Stimulated activated effector memory CD8-positive, alpha-beta T cell treated with anti-CD3 and anti-CD28 coated beads, Interleukin-12 subunit alpha, Interleukin-12 subunit beta, amount 100 ng/mL, for 72 hours (primary cell): ENCODE measurements around the gene TP53BP1.

Experiments
- ATAC-seq: fragments of 150-1000 bp; cut with Tn5 transposase; 2 replicates; pipeline ENCODE4 v1.10.0; 2021
- DNase-seq, 2 donors: peaks; one replicate each; pipeline ENCODE4 v3.0.0; 2021 to 2022; ENCODE audit warnings: low spot score in 2 of 2
- H3K27ac Mint-ChIP-seq: one replicate; pipeline ENCODE4 v1.8.0; 2022; ENCODE audit warnings: mild to moderate bottlenecking, mixed read lengths
- H3K36me3 Mint-ChIP-seq: one replicate; pipeline ENCODE4 v1.8.0; 2022; ENCODE audit warnings: mild to moderate bottlenecking, mixed read lengths
- H3K4me1 Mint-ChIP-seq: one replicate; pipeline ENCODE4 v1.8.0; 2022; ENCODE audit warnings: mixed read lengths
- H3K4me3 Mint-ChIP-seq: one replicate; pipeline ENCODE4 v1.8.0; 2022; ENCODE audit warnings: mild to moderate bottlenecking, mixed read lengths
- H3K9me3 Mint-ChIP-seq: one replicate; pipeline ENCODE4 v1.8.0; 2022; ENCODE audit warnings: mixed read lengths

TP53BP1 gene

GRCh38 chr15:43483297-43484128, 9.4 kb downstream of the TP53BP1 start:
- Mint-ChIP-seq H3K27ac (no peak overlapping the region), H3K36me3 (peaks cover 75% of the 10 kb centered on the region), H3K4me1 (peaks cover 9% of the 10 kb centered on the region), H3K9me3 (no peaks in the 10 kb centered on the region), H3K4me3 (no peak overlapping the region)
- no peak for ATAC-seq
- no peak for DNase-seq

GRCh38 chr15:43473885-43474284, 19.1 kb downstream of the TP53BP1 start:
- Mint-ChIP-seq H3K4me1 (peaks cover 15% of the 10 kb centered on the region), H3K4me3 (no peak overlapping the region), H3K27ac (no peak overlapping the region), H3K36me3 (peaks cover 87% of the 10 kb centered on the region), H3K9me3 (no peaks in the 10 kb centered on the region)
- peak in 1 of 2 donors; percentile 40 for DNase-seq
- ATAC-seq, result no peak

- Mint-ChIP-seq H3K4me1 (peaks cover 15% of the 10 kb centered on the region), H3K36me3 (peaks cover 87% of the 10 kb centered on the region), H3K27ac (no peak overlapping the region), H3K4me3 (no peak overlapping the region), H3K9me3 (no peaks in the 10 kb centered on the region)
- no peak for DNase-seq
- ATAC-seq, result no peak
Measured at GRCh38 chr15:43471975-43472374, 21.0 kb downstream of the TP53BP1 start.

- peaks cover 84% of the 10 kb centered on the region for H3K36me3 Mint-ChIP-seq
- DNase-seq (no peak), ATAC-seq (peak; percentile 96)
- no peak overlapping the region for H3K4me3 Mint-ChIP-seq
- peak overlapping the region; percentile 69 for H3K27ac Mint-ChIP-seq
- H3K4me1 Mint-ChIP-seq, result peaks cover 15% of the 10 kb centered on the region
- no peaks in the 10 kb centered on the region for H3K9me3 Mint-ChIP-seq
Measured at GRCh38 chr15:43469867-43470266, 23.1 kb downstream of the TP53BP1 start.

- Mint-ChIP-seq H3K9me3 (no peaks in the 10 kb centered on the region), H3K4me3 (no peak overlapping the region), H3K4me1 (peaks cover 7% of the 10 kb centered on the region), H3K36me3 (peaks cover 93% of the 10 kb centered on the region), H3K27ac (no peak overlapping the region)
- ATAC-seq, result peak; percentile 45
- no peak for DNase-seq
Measured at GRCh38 chr15:43465100-43465499, 27.9 kb downstream of the TP53BP1 start.

GRCh38 chr15:43463998-43464397, 29.0 kb downstream of the TP53BP1 start:
- Mint-ChIP-seq H3K4me3 (no peak overlapping the region), H3K9me3 (no peaks in the 10 kb centered on the region), H3K4me1 (no peaks in the 10 kb centered on the region), H3K36me3 (peaks cover 82% of the 10 kb centered on the region), H3K27ac (no peak overlapping the region)
- ATAC-seq (no peak), DNase-seq (no peak)

- DNase-seq, result no peak
- H3K27ac Mint-ChIP-seq, result no peak overlapping the region
- no peaks in the 10 kb centered on the region for H3K4me1 Mint-ChIP-seq
- ATAC-seq, result no peak
- H3K36me3 Mint-ChIP-seq, result peaks cover 80% of the 10 kb centered on the region
- H3K9me3 Mint-ChIP-seq, result no peaks in the 10 kb centered on the region
- no peak overlapping the region for H3K4me3 Mint-ChIP-seq
Measured at GRCh38 chr15:43463507-43463906, 29.4 kb downstream of the TP53BP1 start.

GRCh38 chr15:43449981-43450380, 43.0 kb downstream of the TP53BP1 start:
- ATAC-seq, result no peak
- no peak for DNase-seq
- Mint-ChIP-seq H3K4me1 (no peaks in the 10 kb centered on the region), H3K9me3 (no peaks in the 10 kb centered on the region), H3K36me3 (peaks cover 43% of the 10 kb centered on the region), H3K4me3 (no peak overlapping the region), H3K27ac (no peak overlapping the region)

GRCh38 chr15:43446344-43446743, 46.6 kb downstream of the TP53BP1 start:
- Mint-ChIP-seq H3K9me3 (no peaks in the 10 kb centered on the region), H3K36me3 (peaks cover 21% of the 10 kb centered on the region), H3K4me1 (peaks cover 2% of the 10 kb centered on the region), H3K4me3 (no peak overlapping the region), H3K27ac (no peak overlapping the region)
- DNase-seq (no peak), ATAC-seq (no peak)

- Mint-ChIP-seq H3K27ac (peak overlapping the region; percentile 94), H3K36me3 (peaks cover 55% of the 10 kb centered on the region), H3K4me3 (peak overlapping the region; percentile 36), H3K4me1 (peaks cover 8% of the 10 kb centered on the region), H3K9me3 (no peaks in the 10 kb centered on the region)
- DNase-seq (no peak), ATAC-seq (peak; percentile 68)
Measured at GRCh38 chr15:43441316-43441715, 51.6 kb downstream of the TP53BP1 start.

GRCh38 chr15:43440721-43441281, 52.2 kb downstream of the TP53BP1 start:
- Mint-ChIP-seq H3K27ac (peak overlapping the region; percentile 94), H3K9me3 (no peaks in the 10 kb centered on the region), H3K4me1 (peaks cover 8% of the 10 kb centered on the region), H3K4me3 (peak overlapping the region; percentile 36), H3K36me3 (peaks cover 57% of the 10 kb centered on the region)
- DNase-seq, result peak; percentile 14 to 61
- ATAC-seq, result peak; percentile 100

- H3K4me1 Mint-ChIP-seq, result peaks cover 8% of the 10 kb centered on the region
- no peak overlapping the region for H3K4me3 Mint-ChIP-seq
- DNase-seq (no peak), ATAC-seq (no peak)
- H3K27ac Mint-ChIP-seq, result peak overlapping the region; percentile 15
- H3K9me3 Mint-ChIP-seq, result no peaks in the 10 kb centered on the region
- H3K36me3 Mint-ChIP-seq, result peaks cover 53% of the 10 kb centered on the region
Measured at GRCh38 chr15:43439268-43439667, 53.7 kb downstream of the TP53BP1 start.

GRCh38 chr15:43436395-43436794, 56.6 kb downstream of the TP53BP1 start:
- Mint-ChIP-seq H3K9me3 (no peaks in the 10 kb centered on the region), H3K4me1 (peaks cover 7% of the 10 kb centered on the region), H3K36me3 (peaks cover 69% of the 10 kb centered on the region), H3K4me3 (no peak overlapping the region), H3K27ac (no peak overlapping the region)
- no peak for DNase-seq
- no peak for ATAC-seq

- no peak for DNase-seq
- Mint-ChIP-seq H3K9me3 (no peaks in the 10 kb centered on the region), H3K27ac (no peak overlapping the region), H3K36me3 (peaks cover 60% of the 10 kb centered on the region), H3K4me3 (no peak overlapping the region), H3K4me1 (no peaks in the 10 kb centered on the region)
- no peak for ATAC-seq
Measured at GRCh38 chr15:43434446-43434845, 58.5 kb downstream of the TP53BP1 start.

GRCh38 chr15:43433661-43434303, 59.2 kb downstream of the TP53BP1 start:
- DNase-seq (no peak), ATAC-seq (no peak)
- Mint-ChIP-seq H3K4me3 (no peak overlapping the region), H3K27ac (peak overlapping the region; percentile 32), H3K4me1 (no peaks in the 10 kb centered on the region), H3K9me3 (no peaks in the 10 kb centered on the region), H3K36me3 (peaks cover 54% of the 10 kb centered on the region)

- Mint-ChIP-seq H3K9me3 (no peaks in the 10 kb centered on the region), H3K4me1 (no peaks in the 10 kb centered on the region), H3K27ac (no peak overlapping the region), H3K36me3 (peaks cover 48% of the 10 kb centered on the region), H3K4me3 (no peak overlapping the region)
- DNase-seq, result no peak
- no peak for ATAC-seq
Measured at GRCh38 chr15:43433165-43433564, 59.8 kb downstream of the TP53BP1 start.
